UCSD-AML1 (cell line): Measurements from ENCODE around the gene ZNF587.
"Not testable (repeated sequence)": the region's sequence is repeated elsewhere in the genome, so short reads cannot be mapped to it uniquely, and the experiment has no call there.

ENCODE experiments used
- DNase-seq: peaks from one replicate; lab custom pipeline; 2025; ENCODE audit not compliant: unreplicated experiment; lab: John Stamatoyannopoulos, UW

The ZNF587 gene

DNA sequence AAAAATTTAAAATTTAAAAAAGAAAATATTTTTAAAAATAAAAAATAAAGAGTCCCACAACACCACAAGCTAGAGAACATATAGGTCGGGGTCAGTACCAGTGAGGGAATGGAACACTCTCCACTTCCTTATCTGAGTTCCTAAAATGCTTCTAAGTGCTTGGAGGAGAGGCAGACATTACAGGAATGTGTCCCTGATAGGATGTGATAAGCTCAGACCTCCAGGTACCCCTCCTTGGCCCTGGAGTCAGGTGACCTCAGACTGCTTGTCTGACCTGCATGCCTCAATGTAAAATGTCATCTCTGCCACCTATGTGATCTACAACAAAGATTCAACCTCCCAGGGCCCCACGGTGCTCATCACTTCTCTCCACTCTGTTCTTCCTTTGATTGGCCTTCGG, 36.4 kb downstream of the ZNF587 start:
- no peak for DNase-seq

DNA sequence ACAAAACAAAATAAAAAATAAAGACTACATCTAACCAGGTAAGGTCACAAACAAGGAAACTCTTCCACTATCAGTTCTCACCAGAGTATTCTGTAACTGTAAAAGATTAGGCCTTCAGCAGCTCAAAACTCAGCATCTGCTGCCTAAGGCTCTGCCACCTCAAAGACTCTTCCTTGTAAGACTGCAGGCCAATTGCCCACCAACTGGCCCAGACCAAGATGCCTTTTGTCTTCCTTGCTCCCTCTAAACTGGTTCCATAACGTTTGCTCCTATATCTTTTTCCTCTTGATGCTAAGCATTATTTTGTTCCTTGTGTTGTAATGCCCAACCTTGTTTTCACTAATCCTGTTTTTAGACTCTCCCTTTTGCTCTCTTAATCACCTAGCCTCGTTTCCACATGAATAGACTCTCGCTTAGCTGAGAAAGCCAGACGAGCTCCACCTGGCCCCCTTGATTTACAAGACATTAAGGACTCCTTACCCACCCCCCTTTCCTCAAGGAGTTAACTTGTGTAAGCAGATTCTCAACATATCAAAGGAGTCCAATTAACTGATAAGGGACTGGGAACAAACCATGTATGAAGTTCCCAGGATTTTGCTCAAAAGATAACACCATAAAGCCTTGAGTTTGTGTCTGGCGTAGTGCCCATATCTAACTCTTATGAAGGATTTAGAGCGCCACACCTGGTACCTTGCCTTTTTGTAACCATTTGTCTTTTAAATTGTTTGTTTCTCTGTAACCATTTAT, 37.7 kb downstream of the ZNF587 start:
- DNase-seq, result no peak

DNA sequence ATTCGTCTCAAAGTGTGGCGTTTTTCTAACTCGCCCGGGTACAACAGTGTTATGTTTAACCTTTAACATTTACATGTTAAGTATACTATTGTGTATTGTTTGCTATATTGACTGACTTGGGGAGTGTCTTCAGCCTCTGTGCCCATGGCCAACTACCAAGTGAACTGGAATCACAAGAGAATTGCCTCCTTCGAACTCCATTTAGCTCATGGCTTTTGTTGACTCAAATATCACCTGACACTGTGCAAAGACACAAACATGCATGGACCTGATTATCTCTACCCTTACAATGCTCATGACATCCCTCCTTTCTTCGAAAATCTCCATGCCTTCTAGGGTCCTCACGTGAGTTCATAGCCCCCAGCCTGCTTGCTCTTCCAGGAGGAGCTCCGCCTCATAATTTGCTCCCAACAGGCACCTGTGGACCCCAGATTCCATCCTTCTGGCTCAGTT, 38.5 kb downstream of the ZNF587 start:
- DNase-seq, result no peak

DNA sequence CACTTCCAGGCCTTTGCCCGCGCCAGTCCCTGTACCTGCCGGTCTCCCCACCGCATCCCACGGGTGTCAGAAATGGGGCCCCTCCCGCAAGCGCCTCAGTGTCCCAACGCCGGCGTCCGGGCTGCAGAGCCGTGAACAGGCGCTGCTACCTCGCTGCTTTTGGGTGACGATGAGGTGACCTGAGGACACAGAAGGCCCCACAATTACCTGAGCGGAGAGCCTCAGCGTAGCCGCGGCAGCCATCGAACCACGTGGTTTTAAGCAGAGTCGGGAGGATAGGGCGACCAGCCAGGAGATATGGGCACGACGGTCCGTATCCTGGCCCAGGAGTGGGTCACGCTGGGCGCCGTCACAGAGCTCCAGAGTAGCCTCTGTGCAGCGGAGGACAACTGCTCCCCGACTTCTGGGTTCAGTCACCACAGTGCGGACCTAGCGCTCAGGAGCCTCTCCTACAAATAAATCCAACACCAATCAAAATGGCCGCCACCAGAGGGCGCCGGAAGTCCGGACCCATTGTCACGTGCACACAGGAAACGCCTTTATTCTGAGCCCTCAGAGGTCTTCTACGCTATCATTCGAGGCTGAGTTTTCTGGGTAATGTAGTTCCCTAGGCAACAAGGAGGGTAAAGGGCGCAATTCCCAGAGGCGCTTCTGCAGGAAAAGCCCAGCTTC, 39.0 kb downstream of the ZNF587 start, which contains the start of gene ZNF814:
TSS of gene ZNF814 (minus strand) at position 478 of the 672 bp plus-strand sequence. CDS start at position 243, 235 bp downstream.
- peak; percentile 69 for DNase-seq

DNA sequence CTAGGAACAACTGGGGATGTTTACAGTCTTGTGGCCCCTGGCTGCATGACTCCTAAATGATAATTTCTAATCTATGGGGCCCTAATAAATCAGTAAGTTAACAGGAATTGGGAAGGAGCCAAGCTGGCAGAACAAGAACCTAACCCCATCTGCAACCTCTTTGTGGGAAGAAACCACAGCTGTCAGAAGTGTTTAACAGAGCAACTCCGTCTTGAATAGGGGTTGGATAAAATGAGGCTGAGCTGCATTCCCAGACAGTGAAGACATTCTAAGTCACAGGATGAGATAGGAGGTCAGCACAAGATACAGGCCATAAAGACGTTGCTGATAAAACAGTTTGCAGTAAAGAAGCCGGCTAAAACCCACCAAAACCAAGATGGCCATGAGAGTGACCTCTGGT, 41.0 kb downstream of the ZNF587 start:
- DNase-seq, result not testable (repeated sequence)

DNA sequence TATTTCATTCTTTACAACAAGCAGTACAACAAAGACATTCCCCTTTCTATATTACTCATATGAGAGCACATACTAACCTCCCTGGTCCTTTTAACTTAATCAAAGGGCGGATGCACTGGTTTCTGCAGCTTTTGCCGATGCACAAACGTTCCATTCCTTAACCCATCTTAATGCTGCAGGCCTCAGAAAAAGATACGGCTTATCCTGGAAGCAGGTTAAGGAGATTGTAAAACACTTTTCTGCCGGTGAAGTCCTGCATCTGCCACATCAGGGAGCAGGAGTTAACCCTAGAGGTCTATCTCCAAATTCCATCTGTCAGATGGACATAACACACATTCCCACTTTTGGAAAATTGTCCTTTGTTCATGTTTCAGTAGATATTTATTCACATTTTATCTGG, 50.7 kb downstream of the ZNF587 start:
- no peak for DNase-seq

DNA sequence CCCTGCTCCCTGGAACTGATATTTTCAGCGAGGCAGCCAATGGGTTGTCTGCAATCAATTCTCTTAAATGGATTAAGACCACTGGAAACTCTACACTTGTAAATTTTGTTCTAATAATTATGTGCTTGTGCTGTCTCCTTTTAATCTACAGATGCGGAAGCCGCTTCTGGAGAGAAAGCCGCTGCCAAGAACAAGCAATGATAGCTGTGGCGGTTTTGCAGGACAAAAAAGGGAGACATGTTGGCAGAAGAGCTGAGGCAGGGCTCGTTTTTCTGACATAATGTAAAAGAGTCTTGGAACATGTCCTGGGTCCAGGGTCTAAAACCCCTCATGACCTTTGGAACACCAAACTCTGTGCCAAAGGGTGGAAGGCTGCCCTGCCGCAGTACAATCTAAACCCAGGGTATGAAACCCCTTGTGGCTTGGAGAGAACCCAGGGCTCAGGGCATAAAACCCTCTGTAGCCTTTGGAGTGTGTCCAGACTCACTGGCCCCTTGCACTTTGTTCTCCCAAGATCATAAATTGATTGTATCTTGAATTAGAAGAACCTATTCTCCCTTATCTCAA, 54.0 kb downstream of the ZNF587 start:
- DNase-seq, result no peak

DNA sequence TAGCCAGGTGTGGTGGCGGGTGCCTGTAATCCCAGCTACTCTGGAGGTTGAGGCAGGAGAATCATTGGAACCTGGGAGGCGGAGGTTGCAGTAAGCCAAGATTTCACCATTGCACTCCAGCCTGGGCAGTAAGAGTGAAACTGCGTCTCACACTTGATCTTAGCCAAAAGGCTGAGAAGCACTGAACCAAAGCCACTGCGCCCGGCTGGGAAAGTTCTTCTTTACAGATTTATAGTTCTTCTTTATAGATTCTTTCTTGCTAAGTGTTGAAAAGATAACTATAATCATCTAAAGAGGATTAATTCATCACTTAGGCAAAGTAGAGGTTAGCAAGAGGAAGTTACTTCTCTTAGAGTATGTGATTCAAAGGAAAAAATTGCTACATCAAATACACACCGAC, 55.6 kb downstream of the ZNF587 start:
- DNase-seq, result no peak

DNA sequence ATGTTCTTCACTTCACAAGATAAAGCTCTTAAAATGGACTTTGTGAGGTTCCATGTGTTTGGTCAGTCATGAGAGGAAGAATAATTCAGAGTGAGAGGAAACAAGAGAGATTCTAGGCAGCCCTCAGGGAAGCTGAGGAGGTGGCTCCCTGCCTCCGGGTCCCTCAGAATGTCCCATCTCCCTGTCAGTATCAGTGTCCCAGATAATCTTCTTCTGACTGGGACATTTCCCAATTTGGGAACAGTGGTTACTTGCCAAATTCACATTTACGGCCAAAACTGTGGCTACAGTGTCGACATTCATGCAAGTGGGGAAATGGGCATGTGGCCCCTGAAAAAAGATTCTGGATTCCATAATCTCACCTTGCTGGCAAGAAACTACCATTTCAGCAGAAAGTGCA, 57.7 kb downstream of the ZNF587 start:
- DNase-seq, result no peak

DNA sequence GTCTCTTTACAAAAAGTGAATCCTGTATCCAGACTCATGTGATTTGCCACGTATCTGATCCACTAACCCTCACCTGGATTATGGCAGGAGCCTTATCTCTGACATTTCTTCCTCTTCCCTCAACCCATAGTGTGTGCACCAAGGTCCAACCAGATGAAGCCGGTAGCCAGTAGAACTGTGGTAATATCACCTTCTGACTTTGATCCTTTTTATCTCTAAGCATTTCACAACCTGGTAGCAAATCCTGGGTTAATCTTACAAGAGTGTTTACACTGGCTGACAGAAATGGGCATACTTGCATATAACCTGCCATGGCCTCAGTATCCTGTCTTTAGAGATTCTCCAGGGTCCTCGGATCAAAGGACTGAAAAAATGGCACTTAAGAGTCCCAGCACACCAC, 64.9 kb downstream of the ZNF587 start:
- DNase-seq, result no peak
